RPMI7951 (cell line): ENCODE data around the gene ABCF2. TPM values are rescaled to one million over a fixed set of nuclear protein-coding genes. Genes with fewer than 3 reads are reported as not detected.

Experiments
- DNase-seq: peaks from one replicate; pipeline ENCODE4 v3.0.0-alpha.2; 2012; ENCODE audit warnings: low read depth
- total RNA-seq: library from RNA; depleted of rRNA; stranded (reverse); fragments of >200 nt; shearing (Covaris generic); gene quantifications from 2 replicates; pipeline ENCODE4 v1.2.3, GENCODE V29; 2014

The ABCF2 gene
- total RNA-seq, 1 experiment from 2014 or later = 60.4 TPM

DNA sequence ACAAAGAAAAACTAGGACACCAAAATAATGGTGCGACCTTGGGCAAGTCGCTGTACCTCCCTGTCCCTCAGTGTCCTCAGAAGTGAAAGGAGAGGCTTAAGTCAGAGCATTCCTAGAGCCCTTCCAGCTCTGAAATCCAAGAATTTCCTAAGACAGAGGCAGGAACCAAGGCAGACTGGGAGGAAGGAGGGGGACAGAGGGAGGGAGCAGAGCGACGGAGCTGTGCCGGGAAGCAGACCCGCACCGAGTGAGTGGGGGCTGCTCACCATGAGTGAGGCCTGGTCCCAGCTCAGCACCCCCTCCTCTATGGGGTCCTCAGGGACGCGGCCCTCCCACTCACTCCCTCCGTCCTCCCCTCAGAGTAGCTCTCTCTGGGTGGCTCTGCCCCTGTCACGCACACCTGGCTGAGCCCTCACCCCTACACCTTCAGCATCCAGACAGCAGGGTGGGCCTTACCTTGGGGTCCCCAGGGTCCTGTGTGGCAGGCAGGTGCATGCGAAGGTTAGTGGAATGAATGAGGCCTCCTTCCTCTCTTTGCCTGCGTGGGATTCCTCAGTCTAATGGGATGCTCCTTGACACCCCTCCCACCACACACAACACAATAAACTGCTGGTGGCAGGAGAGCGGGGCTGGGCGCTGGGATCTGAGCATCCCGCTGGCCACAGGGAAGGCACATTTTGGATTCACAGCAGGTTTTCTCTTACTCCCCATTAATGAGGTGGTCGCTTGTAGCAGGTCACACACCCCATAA is 26.1 kb upstream of the ABCF2 start:
- DNase-seq = no peak

DNA sequence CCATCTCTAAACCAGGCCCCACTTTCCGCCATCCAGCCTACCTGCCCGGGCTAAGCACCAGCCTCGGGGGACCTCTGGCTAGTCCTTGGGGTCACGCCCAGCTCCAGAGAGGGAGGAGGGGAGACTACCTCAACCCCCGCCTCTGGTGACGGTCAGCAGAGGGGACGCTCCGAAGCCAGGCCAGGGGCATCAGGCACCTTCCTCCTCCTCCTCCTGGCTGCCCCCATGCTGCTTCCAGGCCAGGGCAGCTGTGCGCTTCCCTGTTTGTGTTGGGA is 25.5 kb upstream of the ABCF2 start:
- no peak for DNase-seq

- DNase-seq = peak; percentile 70
These were observed 24.9 kb upstream of the ABCF2 start for GRCh38 chr7:151251689-151252560.

DNA sequence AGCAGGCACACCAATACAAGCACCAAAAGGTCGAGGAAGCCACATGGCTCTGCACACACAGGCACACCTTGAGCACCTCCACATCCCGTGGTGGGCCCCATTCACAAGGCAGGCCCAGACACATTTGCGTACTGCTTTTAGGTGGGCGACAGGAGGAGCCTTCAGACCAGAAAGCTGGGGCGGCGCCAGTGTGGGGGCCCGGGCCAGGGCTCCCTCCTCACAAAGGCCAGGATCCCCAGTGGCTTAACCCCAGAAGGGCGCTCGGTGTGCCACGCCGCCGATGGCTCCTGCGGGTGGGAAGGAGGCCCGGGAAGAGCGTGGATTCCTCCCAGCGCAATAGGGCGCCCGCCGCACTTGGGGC is 24.3 kb upstream of the ABCF2 start:
- DNase-seq = no peak

DNA sequence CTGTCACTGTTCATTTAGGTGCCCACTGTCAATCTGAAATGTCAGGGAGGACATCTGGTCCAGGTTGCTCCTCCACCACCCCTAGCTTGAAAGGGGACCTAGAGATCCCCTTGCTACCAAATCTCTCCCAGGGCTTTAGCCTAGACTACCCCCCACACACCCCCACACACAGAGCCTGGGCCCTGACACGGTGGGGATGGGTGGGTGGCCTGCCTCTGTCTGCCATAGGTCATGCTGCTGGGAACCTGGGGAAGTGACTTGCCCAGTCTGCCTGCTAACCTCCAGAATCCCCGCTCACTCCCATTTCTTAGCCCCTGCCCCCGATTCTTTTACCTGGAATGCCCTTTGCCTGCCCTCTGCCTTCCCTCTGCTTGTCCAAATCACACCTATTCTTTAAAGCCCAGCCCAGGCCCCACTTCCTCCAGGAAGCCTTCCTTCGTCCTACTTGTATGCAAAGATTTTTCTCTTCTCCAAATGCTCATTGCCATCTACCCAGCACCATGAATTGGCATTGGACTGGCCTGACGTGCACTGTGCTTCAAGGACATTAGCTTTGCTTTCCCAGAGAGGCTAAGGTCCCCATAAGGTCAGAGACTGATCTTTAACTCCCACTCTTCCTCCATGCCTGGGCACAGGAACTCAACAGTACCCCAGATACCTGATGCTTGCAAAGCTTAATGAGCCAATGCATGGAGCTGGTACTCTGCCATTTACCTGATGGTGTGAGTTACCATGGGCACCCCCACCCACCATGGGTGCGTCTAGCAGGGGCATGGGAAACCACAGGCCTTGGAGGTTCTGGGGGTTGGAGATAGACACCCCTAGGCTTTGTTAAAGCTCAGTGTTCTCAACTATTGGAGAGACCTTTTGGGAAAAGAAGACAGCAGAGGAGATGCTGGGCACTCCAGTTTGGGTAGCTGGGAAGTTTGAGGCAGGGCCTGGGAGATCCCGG is 23.5 kb upstream of the ABCF2 start:
- DNase-seq = no peak

GRCh38 chr7:151249732-151250072 is 22.7 kb upstream of the ABCF2 start:
- DNase-seq = peak; percentile 66

DNA sequence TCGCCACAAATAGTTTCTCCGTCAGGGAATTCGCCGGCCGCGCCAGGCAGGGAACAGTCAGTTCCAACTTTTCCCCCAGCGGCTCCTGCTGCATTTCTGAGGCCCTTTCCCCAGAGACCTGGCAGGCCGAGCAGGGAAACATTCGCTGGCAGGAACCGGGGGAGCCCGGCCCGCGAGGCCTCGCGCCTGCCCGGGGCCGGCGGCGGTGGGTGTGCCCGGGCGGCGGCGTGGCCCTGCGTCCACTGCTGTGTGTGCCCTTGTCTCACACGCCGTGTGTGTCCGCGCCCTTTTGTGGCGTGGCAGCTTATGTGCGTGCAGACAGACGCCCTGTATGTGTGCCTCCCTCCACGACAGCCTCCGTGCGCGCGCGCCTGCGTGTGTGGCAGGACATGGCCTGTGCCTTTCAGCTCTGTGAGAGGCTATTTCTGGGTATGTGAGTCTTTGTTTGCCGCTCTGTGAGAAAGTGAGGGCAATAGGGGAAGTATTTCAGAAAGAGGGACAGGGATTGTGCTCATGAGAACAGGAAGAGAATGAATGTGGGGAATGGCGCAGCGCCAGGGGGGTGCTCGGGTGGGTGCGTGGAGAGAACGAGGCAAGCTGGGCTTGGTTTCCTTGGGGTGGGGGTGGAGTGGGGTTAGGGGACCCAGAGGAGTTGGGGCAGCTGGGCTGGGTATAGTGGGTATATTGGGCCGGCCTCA is 22.2 kb upstream of the ABCF2 start:
- DNase-seq = peak; percentile 67

DNA sequence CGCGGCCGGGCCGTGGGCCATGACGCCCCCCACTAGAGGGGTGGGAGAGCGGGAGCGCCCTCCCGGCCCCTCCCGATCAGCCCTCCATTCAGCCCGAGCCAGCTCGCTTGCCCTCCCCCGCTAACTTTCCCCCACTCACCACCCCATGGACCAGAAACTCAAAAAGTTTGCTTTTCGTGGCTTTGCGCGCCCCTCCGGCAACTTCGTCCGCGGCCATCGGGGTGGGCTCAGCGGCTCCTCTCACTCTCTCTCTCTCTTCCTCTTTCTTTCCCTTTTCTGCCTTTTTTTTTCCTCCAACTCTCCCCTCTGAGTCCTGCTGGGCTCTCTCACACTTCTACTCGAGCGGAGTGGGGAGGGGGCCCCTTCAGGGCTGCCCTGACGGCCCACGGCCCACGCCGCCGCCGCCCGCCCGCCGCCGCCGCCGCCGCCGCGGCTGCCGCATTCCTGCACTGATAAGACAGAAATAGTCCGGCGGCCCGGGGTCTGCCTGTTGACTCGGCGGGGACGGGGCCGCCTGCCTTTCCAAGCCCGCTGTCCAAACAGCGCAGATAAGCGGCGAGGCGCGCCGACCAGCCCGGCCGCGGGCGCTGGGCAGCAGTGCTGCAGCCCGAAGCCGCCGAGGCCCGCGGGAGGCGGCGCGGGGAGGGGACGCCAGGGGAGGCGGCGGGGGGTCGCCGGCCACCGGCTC is 21.5 kb upstream of the ABCF2 start, which contains the start of gene SMARCD3:
TSS of gene SMARCD3 (minus strand) at position 349 of the 688 bp plus-strand sequence. CDS start at position 217, 132 bp downstream.
- DNase-seq = peak; percentile 64

DNA sequence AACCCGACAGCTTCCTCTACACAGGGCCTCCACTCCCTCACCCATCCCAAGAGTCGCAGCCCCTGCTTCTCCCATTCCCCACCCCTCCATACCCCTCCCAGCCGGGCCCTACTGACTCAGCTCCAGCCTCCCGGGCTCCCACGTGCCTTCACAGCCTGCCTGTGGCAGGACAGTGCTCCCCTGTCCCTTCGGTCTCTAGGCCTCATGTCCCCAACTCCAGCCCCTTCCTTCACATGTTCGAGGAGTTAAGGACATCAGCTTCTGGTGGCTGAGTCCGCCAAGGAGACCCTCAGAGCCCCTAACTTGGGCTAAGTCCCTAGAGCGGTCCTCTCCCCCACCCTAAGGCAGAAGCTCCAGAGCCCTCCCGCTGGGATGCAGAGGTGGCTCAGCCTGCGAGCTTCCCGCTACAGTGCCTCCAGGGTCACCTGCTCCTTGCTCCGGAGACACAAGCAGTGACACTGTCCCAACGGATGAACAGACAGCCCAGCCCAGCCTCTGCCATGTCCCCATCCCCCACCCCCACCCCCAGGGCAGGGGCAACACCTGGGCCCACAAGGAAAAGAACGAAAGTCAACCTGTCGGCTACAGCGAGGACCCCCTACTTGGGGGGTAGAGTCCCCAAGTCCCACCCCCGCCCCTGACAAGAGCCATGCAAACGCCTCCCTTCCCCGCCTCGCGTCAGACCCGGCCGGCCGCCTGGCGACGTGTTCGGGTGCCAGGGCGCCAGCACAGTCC is 20.8 kb upstream of the ABCF2 start:
- no peak for DNase-seq

DNA sequence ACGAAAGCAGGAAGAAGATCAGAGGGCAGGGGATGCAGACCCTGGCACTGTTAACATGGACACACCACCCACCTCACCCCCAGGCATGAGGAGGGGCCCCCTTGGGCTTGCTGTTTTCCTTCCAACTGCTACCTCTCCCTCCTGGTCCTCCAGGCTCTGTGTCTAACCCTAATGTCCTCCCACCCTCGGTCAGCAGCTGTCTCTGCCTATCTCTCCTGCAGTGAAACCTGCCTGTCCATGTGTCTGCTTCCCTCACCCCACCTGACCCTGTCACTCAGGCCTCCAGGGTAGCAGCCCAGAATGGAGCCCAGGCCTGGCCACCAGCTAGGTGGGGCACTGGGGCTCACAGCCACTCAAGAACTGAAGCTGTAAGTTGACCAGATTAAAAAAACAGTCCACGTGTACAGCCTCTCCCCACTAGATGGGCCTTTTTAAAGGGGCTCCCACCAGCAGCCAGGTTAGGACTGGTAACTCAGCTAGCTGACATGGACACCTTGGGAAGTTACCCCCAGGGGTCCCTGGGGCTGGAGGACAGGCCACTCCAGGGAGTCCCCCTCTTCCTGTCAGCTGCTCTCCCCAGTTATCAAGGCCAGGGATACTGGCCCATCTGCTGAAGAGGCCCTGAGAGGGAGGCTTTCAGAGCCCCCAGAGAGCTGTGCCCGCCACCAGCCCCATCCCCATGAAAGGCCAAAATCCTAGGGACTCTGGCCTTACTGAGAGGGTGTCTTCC is 20.0 kb upstream of the ABCF2 start:
- no peak for DNase-seq

GRCh38 chr7:151246102-151246850 is 19.3 kb upstream of the ABCF2 start:
- no peak for DNase-seq

DNA sequence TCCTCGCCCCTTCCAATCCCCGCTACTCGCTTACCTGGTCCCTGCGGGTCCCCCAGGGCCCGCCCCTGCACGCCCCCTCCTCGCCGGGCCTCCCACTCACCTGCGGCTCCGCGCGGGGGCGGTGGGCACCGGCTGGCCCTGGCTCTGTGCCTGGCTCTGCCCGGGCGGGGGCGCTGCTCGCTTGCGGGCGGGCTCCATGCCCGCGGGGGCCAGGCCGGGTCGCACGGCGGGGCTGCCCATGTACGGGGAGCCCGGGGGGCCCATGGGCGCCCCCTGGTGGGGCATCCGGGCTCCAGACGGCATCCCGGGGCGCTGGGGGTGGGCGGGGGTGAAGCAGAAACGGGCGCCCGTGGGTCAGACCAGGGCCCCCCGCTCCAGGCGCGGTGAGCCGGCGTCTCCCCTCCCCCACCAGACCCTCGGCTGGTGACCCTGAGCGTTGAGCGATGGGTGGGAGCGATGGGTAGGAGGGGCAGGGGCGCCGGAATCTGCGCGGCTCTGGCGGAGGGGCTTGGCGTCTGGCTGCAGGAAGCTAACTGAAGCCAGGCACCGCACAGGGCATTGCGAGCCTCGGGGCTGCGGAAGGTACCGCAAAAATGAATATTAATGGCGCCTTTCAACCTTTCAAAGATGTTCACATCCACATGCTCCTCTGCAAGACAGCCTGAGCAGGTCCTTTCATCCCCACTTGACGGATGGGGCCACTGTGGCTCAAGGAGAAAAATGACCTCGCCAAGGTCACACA is 18.5 kb upstream of the ABCF2 start:
- DNase-seq = no peak

DNA sequence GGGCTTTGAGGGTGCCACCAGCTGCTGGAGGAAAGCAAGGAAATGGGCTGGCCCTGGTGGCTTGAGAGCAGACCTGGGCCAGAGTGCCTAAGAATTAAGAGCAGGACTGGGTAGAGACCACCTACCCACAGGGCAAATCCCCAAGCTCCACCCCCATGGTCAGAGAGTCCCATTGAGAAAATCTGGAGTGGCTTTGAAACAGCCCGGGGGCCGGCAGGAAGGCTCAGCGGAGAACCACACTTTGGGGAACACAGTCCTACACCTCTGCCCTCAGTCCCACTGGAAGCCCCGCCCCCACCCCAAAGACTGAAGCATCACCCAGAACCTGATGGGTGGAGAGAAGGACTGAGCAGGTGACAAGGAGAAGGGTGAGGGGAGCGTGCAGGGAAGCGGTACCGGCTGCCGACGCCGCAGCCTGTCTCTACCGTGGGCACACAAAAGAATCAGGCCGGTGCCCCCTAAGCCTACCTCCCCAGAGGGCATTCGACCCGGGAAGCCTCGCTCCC is 17.9 kb upstream of the ABCF2 start:
- no peak for DNase-seq

DNA sequence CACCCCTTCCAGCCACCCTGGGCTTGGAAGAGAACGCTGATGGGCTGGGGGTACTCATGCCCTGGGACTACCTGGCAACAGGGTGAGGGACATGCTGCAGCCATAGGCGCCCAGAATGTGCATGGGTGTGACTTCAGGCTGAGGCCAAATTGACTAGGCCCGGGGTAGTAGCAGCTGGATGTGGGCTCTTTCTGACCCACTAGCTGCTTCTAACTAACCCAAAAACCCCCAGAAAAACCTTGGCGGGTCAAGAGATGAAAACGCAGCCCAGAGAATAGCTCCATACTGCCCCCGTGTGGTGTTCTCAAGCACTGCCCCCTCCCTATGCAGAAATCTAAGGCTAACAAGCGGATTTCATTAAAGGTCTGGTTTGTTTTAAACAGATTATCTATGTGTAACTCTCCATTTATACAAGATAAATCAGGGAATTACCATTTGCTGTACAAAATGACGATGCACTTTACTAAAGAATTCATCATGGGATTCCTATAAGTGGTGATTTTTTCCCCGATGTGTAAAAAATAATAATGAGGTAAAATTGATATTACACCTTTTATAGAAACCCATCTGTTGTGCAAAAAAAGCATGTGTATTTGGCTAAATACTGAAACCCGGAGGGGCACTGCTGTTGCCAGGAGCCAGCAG is 17.3 kb upstream of the ABCF2 start:
- DNase-seq = peak; percentile 33

- DNase-seq = no peak
These were observed 16.6 kb upstream of the ABCF2 start for GRCh38 chr7:151243408-151244195.

DNA sequence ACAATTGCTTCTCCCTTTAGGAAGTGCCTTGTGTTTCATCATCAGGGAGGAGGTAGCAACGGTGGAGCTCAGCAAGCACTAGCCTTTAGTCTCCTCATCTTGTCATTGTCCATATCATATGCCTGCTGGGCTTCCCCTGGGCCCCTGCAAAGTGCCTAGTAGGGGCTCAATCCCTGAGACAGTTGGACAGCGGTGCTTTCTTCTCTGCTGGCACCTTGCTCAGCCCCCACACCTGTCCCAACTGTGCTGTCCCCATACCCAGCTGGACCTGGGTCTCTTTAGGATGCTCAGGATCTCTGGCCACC is 16.0 kb upstream of the ABCF2 start:
- no peak for DNase-seq
